K562 (cell line): ENCODE results near the gene TYW1B. TPM values are rescaled to one million over a fixed set of nuclear protein-coding genes. Genes with fewer than 3 reads are reported as not detected.
"Not testable (repeated sequence)": the region's sequence is repeated elsewhere in the genome, so short reads cannot be mapped to it uniquely, and the experiment has no call there.

ENCODE experiments used
- ARID3A ChIP-seq: IDR thresholded peaks from 2 replicates; pipeline ENCODE4 v1.6.1; 2012; ENCODE audit warnings: low read depth, low read length, improper control_type of control experiment, borderline replicate concordance
- CEBPZ ChIP-seq: fragments of 150-350 bp; IDR thresholded peaks from 2 replicates; pipeline ENCODE4 v1.6.1; 2014; ENCODE audit warnings: low read depth, mild to moderate bottlenecking, low read length, borderline replicate concordance
- CREB1 ChIP-seq, 2 experiments: sonication (generic) in 1 of 2; formaldehyde crosslinking in 1 of 2; IDR thresholded peaks; 2 replicates each; pipeline versions ENCODE4 v1.6.1 to v1.8.0; 2012 to 2022; ENCODE audit warnings: inconsistent platforms in 1 of 2, mild to moderate bottlenecking in 1 of 2, missing genetic modification reagents in 1 of 2, moderate library complexity in 1 of 2
- GABPB1 ChIP-seq: sonication (generic); formaldehyde crosslinking; IDR thresholded peaks from 2 replicates; pipeline ENCODE4 v1.8.0; 2022; ENCODE audit warnings: mild to moderate bottlenecking, missing genetic modification reagents
- KAT7 ChIP-seq: sonication (generic); formaldehyde crosslinking; IDR thresholded peaks from 2 replicates; pipeline ENCODE4 v1.8.0; 2022; ENCODE audit warnings: missing genetic modification reagents, mild to moderate bottlenecking, borderline replicate concordance
- MLLT1 ChIP-seq, 2 experiments: fragments of 450-650 bp; IDR thresholded peaks; 2 replicates each; pipeline ENCODE4 v1.6.1; 2016
- MYNN ChIP-seq, 2 experiments: sonication (generic); formaldehyde crosslinking in 1 of 2; IDR thresholded peaks; 2 replicates each; pipeline versions ENCODE4 v1.5.0 to v1.6.1; 2016 to 2020; ENCODE audit warnings: antibody characterized with exemption in 1 of 2, missing genetic modification reagents in 1 of 2
- NRF1 ChIP-seq, 2 experiments: fragments of 450-650 bp; IDR thresholded peaks in 1 of 2; conservative IDR thresholded peaks in 1 of 2; 2 replicates each; pipeline ENCODE4 v1.6.1; 2014; ENCODE audit warnings: mild to moderate bottlenecking in 2 of 2
- THAP12 ChIP-seq: fragments of 250-450 bp; sonication (Bioruptor Pico); IDR thresholded peaks from 2 replicates; pipeline ENCODE4 v1.9.0; 2021; ENCODE audit warnings: mild to moderate bottlenecking, inconsistent platforms
- UBTF ChIP-seq, 2 experiments: IDR thresholded peaks; 2 replicates each; pipeline ENCODE4 v1.6.1; 2012; ENCODE audit warnings: improper control_type of control experiment in 2 of 2, low read depth in 2 of 2, low read length in 2 of 2, borderline replicate concordance in 1 of 2
- polyA plus RNA-seq, 8 experiments: library from polyadenylated mRNA; depleted of rRNA in 4 of 8; stranded (reverse) in 5 of 8; unstranded in 3 of 8; fragments of >200 nt; fragmentation: Nextera tagmentation in 2 of 8; fragmentation: Illumina TruSeq in 1 of 8; extraction: Ambion mirVana in 2 of 8; extraction: Trizol in 1 of 8; gene quantifications; 2 replicates each; pipeline versions ENCODE4 v1.2.1 to v1.2.3, GENCODE V29; 2011 to 2014; ENCODE audit warnings: inconsistent platforms in 1 of 8, missing spikeins in 1 of 8
- total RNA-seq, 7 experiments: library from RNA; depleted of rRNA in 6 of 7; stranded (reverse); fragments of >200 nt in 6 of 7; fragmentation: Illumina TruSeq in 2 of 7; extraction: Trizol in 2 of 7; gene quantifications; 2 replicates each; pipeline versions ENCODE4 v1.2.1 to v1.2.3, GENCODE V29; 2011 to 2021; ENCODE audit warnings: low replicate concordance in 1 of 7

The TYW1B gene
- total and polyA plus RNA-seq, 9 of the 15 experiments (the other 6 are each of a cell fraction or from before 2014, with no cell fraction given): 5.8 to 14.7 (median 9.8) TPM

- 0 out of 4 replicates have a peak, but pooled peaks of 1 of the 2 experiments have one; percentile 22 for TF ChIP-seq MLLT1 (IDR thresholded peaks at IDR 0.05)
- peak; percentile 77 for TF ChIP-seq GABPB1 (CRISPR knock-in tag)
- peak; percentile 71; the same call in 1 of the 2 replicates for TF ChIP-seq CEBPZ
- peak; percentile 83 to 87 for TF ChIP-seq NRF1 (conservative IDR thresholded peaks at IDR 0.05 in 1 of 2, IDR thresholded peaks at IDR 0.05 in 1 of 2)
- TF ChIP-seq THAP12: peak; percentile 77; the same call in 1 of the 2 replicates
- TF ChIP-seq UBTF (IDR thresholded peaks at IDR 0.05; ENCODE audit: borderline replicate concordance in 1 of 2, low read depth in 2 of 2, low read length in 2 of 2): 0 out of 4 replicates have a peak, but pooled peaks of 1 of the 2 experiments have one; percentile 59
- peak; percentile 61 for TF ChIP-seq CREB1 (IDR thresholded peaks at IDR 0.05)
- peak; percentile 84 for TF ChIP-seq CREB1 (CRISPR knock-in tag; IDR thresholded peaks at IDR 0.05)
- peak; percentile 66; the same call in 1 of the 2 replicates for TF ChIP-seq MYNN (IDR thresholded peaks at IDR 0.05)
- not testable (repeated sequence) for TF ChIP-seq MYNN (CRISPR knock-in tag; IDR thresholded peaks at IDR 0.05)
- 0 out of 2 replicates have a peak, but pooled peaks have one; percentile 48 for TF ChIP-seq ARID3A
- TF ChIP-seq KAT7 (CRISPR knock-in tag): peak; percentile 55; the same call in 1 of the 2 replicates
Measured at GRCh38 chr7:72827839-72828591, at the start of gene TYW1B (continued).
